COLO668 (cell line): ENCODE results near the gene ASPG.

Experiments used
- DNase-seq: peaks from one replicate; lab custom pipeline; 2025; ENCODE audit not compliant: unreplicated experiment; lab: John Stamatoyannopoulos, UW

ASPG gene

DNA sequence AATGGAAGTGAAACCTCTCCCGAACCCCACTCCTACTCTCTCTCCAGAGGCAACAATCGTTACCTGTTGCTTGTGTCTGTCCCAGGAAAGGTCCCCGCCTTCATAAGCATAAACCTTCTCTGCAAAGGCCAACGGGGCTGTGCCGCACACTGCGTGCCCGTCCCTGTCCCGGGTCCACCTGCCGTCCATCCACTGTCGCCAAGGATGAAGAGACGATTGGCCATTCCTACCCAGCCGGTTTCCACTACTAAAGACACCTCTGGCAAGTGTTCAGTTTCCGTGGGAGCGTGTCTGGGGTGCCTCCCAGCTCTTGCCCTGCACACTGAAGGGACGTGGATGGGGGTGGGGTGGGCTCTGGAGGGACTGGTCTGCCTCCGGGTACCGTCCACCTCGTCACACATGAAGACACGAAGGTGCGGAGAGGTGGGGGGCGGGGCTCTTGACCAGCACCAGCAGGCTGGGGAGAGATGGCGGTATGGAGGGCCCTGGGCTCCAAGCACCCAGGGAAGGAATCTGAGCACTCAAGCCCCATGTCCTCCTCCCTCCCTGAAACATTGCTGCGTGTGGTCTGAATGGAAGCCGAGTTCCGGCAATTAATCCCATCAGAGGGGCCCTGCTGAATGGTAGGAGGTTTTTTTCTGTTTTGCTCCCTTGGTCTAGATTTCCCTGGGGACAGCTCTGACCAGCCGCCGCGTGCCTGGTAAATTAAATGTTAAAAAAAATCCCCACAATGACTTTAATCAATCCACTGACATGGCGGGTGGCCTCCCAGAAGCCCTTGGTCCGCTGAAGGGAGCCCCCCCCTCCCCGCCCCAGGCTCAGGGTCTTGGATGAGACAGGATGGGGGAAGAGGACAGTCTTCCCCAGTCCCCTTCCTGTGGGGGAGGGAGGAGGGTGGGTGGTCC lies 48.8 kb downstream of the ASPG start:
- no peak for DNase-seq

DNA sequence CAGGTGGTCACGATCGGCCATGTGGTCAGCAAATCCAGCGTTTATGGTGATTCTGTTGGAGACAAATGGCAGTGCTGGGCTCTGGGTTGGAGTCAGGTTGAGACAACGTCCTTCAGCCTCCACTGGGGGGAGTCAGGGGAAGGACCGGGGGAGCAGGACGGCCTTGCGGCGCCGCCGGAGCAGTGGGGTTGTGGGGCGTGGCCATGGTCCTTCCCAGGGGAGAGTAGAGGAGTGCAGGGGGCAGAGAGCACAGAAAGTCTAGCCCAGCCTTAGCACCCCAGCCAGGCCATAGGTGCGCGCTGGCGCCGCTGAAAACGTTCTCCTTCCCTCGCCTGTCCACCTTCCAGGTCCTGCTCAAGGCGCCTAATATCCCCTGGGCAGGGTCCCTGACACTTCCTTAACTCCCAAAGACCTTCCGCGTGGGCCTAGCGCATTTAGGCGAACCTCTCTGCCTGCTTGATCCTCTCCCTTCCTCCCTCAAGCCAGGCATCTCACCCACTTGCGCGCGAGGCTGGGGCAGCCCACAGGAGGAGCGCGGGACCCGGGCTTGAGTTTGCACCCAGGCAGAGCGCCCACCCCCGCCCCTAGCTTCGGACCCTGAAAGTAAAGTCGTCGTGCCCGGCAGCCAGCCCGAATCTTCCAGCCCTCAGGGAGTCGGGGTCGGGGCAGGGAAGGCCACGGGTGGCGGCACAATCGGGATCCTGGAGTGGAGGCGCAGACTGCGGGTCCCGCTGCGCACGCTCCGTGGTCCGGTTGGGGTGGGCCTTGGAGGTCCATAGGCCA lies 49.8 kb downstream of the ASPG start:
- no peak for DNase-seq

DNA sequence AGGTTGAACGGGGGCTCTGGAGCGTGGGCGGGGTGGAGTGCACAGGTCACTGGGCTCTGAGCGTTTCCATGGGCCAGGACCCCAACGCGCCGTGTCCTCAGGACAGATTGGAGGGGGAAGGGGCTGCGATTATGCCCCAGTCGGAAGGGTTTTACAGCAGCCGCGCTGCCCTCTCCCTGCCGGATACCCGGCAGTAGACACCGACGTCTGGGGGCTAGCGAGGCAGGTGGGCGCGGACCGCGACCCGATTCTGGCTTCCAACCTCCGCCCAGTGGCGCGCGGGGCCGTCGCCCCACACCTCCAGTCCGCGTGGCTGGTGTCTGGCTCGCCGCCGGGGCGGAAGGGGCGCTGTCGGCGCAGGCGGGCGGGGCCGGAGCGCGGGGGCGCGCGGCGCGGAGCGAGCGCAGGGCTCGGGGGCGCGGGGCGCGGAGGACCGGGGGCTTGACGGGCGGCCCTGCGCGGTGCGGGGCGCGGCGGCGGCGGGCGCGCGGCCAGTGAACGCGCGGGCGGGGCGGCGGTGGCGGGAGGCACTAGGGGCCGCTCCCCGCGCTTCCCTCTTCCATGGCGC lies 50.5 kb downstream of the ASPG start:
- no peak for DNase-seq

DNA sequence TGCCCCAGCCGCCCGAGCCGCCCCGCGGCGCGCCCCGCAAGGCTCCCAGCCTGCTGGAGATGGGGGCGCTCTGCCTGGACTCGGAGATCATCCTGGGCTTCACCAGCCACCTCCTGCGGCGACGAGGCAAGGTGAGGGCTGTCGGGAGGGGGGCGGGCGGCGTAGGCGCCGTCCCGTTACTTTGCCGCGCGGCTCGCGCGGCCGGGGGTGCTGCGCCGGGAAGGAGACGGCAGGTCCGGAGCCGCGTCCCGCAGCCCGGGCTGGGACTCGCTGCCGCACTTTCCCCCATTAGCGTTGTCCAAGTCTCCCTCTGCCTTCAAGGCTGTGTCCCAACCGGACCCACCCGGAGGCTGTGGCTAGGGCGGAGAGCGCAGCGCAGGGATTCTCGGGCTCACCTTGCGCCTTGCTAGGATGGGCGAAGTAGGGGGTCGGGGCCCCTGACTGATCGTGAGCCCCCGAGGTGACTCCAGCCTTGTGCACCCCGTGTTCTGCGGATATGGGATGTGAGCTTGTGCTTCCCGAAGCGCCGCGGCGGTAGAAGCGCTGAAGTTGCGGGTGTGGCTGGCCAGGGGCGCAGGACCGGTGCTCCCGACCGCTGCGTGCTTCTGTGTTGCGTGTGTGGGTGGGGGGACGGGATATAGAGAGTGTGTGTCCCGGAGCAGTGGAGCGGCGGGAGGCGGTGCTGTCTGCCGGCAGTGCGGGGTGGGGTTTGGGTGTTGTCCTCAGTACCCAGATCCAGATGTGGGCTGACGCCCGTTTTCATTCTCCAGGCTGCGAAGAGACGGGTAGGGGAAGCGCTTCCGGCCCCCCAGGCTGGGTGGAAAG lies 51.2 kb downstream of the ASPG start:
- no peak for DNase-seq

DNA sequence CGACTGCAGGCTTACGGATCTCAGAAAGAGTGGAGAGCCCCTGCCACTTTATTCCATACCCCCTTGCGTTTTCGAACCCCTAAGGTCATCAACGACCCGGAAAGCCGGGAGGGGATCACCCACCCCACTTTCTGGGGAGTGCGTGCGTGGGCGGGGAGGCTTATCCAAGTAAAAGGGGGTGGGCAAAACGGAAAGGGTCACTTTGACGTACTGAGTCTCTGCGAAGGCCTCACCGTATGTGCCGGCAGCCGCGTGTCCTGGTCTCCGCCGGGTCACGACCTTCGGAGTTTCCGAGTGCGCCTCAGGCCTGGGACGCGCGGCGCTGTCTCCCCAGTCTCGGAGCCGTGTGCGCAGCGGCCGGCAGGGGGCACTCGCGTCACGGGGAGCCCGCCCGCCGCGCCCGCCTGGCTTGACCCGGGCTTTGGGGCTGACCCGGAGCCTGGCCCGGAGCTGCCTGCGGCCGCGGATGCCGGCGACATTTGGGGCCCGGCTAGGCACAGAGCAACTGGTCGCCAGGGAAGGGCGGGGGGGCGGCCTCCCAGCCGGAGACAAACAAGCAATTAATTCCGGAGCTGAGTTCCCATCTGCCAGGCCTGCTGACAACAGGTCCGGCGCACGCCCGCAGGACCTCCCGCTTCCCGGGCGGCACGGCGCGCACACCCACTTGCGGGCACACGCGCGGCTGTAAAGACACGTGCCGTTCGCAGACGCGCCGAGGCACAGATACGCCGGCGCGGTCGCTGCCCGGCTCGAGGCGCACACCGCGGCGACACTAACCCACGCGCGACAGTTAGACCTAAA lies 52.0 kb downstream of the ASPG start:
- DNase-seq = peak; percentile 59

DNA sequence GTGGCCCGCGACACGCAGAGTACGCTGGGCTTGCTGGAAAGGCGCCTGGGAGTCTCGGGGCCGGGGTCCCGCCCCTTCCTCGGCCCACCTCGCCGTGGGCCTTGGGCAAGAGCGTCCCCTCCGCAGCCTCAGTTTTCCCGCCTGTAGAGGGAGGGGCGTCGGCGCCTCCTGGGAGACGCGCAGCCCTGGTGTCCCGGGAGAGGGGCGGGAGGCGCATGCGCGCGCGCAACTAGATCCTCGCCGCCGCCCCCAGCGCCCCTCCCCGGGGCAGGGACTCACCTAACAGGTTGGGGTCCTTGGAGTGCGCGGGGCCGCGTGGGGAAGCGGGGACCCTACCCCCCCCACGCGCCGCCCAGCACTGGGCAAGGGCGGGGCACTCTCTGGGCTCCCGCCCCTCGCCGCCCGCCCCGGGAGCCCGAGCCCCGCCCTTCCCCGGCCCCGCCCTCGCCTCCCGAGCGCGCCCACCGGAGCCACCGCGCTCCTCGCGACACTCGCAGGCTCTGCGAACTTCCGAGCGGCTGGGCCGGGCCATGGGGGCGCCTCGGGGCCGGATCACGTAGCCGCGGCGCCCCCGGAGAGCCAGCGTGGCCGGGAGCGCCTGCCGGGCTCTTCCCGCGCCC lies 52.7 kb downstream of the ASPG start, which contains the start of gene KIF26A:
Gene KIF26A (plus strand): TSS at position 490 of the 620 bp plus-strand sequence. CDS start 136 bp downstream, outside the sequence.
- no peak for DNase-seq

DNA sequence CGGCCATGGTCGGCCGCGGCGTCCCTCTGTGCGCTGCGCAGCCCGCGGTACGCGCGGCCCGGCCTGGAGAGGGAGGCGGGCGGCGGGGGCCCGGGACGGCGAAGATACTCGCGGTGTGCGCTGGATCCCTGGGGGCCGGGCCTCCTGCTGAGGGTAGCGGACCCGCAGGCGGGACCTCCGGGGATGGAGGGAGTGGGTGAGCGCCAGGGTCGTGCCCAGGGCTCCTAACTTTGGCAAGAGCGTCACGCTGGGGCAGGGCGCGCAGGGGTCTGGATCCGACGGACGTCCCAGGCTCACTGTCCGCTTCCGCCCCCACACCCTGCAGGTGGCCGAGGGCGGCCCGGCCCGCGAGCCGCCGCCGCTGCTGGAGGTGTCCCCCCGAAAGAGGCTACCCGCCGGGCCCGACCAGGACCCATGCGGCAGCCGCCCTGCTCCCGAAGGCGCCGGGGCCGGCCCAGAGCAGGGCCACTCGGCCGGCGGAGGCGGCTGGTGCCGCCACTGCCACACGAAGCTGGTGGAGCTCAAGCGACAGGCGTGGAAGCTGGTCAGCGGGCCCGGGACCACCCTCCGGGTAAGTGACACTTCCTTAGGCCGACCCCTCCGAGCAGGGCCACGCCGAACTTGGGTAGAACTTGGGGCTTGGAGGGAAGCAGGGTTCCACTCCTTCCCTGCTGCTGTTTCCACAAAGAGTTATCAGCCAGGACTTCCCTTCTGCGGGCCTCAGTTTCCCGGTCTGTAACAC lies 53.4 kb downstream of the ASPG start:
- DNase-seq = no peak

DNA sequence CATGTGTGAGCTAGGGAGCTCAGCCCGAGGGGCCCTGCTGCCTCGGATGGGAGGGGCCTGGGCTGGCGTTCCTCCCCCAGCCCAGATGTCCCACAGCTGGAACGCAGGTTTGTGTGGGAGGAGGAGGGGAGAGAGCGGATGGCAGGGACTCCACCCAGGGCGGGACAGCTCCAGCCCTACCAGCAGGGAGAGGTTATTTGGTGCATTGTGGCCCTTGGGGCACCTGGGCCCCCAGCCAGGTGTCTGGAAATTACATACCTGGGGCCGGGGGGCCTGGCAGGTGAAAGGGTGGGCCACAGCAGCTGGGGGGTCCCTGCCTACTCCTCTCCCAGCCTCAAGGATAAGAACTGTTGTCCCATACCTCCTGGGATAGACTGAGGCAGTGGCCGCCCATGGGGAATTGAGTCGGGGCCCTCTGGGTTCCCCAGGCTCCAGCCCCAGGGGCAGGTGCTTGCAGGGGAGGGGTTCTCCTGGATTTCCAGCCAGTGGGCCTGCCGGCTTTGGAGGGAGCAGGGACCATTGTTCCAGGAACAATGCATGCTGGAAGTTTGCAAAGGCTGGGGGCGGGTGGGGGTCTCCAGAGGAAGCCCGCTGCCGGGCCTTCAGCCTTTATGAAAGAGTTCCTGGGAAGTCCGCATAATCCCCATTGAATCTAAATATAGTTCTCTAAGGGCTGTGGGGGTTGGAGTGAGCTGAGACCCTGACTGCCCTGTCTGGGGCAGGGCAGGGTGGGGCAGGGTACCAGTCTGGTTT lies 54.1 kb downstream of the ASPG start:
- no peak for DNase-seq

DNA sequence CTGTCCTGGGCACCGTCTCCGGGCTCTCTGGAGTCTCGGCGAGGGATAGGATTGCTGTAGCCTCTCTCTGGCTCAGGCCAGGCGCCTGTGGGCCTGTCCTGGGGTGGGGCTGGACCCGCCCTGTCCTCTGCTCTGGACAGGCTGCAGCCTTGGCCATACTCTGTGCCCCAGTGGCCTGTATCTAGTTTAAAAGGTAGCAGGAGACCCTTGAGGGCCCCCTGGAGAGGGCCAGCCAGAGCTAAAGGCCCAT lies 54.6 kb downstream of the ASPG start:
- no peak for DNase-seq

DNA sequence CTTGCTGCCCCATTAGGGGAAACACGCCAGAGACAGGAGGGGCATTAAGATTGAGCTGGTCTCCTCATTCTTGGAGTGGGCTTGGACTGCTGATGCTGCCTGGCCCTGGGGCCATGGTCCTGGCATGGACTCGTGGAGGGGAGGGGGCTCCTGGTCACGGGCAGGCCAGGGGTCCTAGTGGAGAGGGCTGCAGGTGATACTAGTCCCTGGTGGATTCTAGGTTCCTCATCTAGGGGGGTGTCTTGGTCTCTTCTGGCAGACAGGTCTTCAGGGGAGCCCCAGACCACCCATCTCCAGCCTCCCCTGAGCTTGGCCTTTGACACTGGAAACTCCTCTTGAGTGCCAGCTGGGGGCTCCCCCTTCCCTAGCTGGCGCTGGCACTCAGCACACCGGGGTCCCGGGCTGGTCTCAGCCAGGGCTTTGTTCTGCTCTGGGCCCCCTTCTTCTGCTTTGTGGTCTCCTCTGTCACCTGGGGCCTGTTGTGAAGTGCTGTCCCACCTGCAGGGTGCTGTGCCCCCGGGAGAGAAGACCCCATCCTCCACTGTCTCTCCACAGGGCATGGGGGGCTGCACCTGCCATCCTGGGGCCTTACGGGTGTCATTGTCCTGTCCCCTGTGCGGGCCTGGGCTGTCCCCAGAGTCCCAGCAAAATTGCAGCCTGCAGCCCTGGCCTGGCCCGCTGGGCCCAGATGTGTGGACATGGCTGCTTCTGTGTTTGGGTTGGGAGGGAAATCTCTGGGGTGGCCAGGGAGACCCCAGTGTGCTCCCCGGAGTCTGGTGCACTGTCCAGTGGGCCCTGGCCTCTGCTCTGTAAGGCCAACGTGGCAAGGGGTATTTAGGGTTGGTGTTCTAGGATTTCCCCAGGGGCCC lies 55.2 kb downstream of the ASPG start:
- no peak for DNase-seq

DNA sequence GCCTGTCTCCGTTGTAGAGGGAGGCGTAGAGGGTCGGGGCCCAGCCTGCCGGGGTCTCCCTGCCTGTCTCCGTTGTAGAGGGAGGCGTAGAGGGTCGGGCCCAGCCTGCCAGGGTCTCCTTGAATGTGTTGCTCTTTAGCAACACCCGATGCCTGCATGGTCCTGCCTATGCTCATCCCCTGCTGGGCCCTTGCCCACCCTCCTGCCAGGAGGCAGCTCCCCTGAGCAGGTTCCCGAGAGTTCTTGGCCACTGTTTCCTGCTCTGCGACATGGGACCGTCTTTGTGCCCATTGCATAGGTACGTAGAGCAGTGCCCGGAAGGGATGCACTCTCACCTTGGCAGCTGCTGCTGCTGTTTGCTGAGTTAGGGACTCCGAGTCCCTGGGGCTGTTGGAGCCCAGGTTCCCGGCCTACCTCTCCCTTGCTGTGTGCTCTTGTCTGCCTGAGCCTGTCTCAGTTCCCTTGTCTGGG lies 56.2 kb downstream of the ASPG start:
- no peak for DNase-seq

DNA sequence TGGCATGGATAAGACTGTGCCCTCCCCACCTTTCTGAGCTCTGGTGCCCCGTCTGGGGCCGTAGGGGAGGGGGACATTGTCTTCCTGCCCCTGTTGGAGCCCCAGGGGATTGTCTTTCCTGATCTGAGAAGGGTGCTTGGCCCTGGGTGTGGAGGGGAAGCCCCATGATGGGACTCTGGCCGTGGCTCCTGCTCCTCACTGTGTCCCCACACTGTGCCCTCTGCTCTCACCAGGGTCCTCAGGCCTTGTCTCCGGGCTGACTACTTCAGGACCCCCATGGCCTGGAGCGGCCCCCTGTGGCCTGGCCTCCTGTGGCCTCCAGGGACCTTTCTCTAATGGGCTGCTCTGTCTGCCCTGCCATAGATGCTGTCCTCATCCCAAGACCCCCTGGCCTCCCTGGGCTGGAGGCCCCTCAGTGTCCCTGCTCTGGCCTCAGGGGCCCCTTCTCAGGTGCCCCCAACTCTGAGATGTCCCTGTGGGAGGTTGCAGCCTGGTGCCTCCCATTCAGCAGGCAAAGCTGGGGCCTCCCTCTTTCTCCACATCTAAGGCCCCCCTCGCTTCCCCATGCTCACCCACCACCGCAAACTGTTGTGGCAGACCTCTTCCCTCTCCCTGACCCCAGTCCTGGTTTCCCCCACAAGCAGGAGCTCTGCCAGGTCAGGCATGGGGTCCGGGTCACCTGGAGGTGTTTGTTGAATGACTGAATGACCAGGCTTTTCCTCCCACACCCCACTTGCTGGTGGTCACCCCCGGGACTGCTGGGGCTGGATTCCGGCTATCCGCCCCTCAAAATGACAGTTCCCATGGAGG lies 56.8 kb downstream of the ASPG start:
- no peak for DNase-seq

DNA sequence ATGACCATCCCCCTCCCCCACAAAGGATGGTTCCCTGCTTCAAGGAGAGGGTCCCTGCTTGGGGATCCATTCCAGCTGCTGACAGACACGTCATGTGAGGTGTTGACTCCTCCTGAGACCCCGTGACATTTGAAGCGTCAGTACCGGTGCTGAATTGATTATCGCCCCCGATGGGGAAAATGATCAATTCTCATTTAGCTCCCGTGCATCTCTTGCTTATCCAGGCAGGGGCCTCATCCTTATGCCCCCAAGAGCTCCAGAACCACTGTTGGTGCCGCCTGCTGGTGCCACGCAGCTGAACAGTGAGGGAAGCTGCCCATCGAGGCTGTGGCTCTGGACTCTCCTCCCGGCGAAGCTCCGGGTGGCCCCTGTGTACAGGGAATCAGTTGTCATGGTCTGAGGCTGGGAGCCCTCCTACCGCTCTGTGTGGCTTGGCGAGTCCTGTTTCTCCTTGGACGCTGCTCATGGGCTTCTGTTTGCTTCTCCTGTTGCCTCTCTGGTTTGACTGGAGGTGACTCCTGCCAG lies 57.5 kb downstream of the ASPG start:
- no peak for DNase-seq

DNA sequence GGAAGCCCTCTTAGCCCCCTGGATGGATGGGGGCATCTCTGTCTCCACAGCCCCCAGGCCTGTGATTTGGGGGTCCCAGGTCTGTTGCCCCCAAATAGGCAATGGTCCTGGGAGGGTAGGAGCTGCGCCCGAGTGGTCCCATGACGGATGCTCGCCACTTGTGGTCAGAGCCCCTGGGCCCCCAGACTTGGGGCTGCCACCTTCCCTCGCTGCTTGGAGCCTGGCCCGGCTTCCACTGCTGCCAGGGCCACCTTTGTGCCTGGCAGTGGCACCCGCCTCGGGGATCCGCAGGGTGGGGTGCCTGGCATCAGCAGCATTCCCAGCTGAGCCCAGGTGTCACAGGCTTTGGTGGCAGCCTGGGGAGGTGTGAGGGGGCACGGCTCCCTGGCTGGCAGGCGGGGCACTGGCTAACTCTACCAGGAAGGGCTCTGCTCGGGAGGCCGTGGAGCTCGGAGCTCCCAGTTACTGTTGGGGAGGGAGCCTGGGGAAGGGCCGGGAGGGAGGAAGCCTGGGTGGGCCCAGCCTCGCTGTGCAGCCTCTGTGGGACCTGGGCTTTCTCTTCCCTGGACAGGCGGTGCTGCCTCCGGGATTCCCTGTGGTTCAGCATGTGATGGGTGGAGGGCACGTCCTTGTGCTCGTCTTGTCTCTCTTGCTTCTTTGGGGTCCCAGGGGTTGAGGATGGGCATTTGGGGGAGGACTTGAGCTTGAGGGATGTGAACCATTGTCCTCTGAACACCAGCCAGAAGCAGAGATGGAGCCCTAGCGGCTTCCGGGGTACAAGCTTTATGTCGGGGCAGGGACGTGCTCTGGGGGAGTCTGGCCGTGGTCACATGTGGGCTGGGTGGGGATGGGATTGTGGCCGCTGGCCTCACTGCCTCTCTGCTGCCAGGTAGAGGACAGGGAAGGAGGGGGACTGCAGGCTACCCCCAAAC lies 58.3 kb downstream of the ASPG start:
- DNase-seq = no peak

DNA sequence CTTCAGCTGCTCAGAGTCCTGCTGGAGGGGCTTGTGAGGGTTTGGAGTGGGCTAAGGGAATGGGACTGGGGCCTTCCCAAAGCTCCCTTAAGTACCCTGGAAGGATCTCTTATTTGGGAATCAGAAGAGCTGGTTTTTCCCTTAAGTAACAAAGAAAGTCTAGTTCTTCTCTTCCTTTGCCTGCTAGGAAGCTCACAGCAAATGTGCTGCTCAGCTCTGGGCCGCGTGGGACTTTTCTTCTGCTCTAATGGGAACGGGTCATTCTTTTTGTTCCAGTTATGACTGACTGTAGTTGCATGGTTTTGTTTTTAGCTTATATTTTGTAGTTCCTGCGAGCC lies 58.9 kb downstream of the ASPG start:
- no peak for DNase-seq
